ENCODE data around the gene FBXO3.

FBXO3 gene

DNA sequence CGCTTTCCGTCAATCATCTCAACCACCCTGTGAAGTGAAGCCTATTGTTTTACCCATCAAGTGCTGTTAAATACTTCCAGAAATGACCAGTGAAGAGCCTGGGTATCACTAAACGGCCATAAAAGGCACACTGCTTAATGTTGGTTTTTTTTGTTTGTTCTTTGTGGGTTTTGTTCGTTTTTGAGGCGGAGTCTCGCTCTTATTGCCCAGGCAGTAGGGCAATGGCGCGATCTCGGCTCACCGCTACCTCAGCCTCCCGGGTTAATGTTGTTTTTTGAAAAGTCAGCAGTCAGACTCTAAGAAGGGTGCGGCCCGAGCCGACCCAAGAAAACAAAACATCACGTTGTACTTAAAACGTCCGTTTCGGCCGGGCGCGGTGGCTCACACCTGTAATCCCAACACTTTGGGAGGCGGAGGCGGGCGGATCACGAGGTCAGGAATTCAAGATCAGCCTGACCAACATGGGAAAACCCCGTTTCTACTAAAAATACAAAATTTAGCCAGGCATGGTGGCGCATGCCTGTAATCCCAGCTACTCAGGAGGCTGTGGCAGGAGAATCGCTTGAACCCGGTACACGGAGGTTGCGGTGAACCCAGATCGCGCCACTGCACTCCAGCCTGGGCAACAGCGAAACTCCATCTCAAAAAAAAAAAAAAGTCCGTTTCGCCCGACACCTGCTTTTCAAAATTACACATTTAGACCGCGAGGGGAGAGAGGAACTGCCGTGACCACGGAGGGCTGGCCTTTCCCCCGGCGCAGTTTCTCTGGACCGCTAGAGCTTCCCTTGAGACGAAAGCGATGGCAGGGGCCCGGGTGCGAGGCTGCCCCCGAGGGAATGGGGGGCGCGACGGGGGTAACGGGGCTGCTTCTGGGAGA lies 38.8 kb downstream of the FBXO3 start:
- TF ChIP-seq, protein P1, sequence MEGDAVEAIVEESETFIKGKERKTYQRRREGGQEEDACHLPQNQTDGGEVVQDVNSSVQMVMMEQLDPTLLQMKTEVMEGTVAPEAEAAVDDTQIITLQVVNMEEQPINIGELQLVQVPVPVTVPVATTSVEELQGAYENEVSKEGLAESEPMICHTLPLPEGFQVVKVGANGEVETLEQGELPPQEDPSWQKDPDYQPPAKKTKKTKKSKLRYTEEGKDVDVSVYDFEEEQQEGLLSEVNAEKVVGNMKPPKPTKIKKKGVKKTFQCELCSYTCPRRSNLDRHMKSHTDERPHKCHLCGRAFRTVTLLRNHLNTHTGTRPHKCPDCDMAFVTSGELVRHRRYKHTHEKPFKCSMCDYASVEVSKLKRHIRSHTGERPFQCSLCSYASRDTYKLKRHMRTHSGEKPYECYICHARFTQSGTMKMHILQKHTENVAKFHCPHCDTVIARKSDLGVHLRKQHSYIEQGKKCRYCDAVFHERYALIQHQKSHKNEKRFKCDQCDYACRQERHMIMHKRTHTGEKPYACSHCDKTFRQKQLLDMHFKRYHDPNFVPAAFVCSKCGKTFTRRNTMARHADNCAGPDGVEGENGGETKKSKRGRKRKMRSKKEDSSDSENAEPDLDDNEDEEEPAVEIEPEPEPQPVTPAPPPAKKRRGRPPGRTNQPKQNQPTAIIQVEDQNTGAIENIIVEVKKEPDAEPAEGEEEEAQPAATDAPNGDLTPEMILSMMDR (IDR thresholded peaks at IDR 0.05; ENCODE audit: low read depth, low read length, poor library complexity, severe bottlenecking) = no peak
- no peak for TF ChIP-seq EZH2phosphoT487 (IDR thresholded peaks at IDR 0.05; ENCODE audit: borderline replicate concordance, low read length)
- Histone ChIP-seq H3F3A (ENCODE audit: control insufficient read depth, insufficient read depth) (no peaks in the 10 kb centered on the region), H3K4me1 (ENCODE audit: control insufficient read depth, low read length) (peaks cover 32% of the 10 kb centered on the region), H3K4me2 (ENCODE audit: low read length) (peak overlapping the region; percentile 59), H3K27me3 (ENCODE audit: control insufficient read depth, low read length) (peaks cover 6% of the 10 kb centered on the region; the same call in 1 of the 2 replicates), H4K20me1 (ENCODE audit: control insufficient read depth, insufficient read depth, low read depth, low read length) (peaks cover 8% of the 10 kb centered on the region; the same call in 1 of the 2 replicates), H3K79me2 (ENCODE audit: control insufficient read depth, low read length) (peaks cover 36% of the 10 kb centered on the region), H3K27ac (ENCODE audit: low read depth, low read length) (peak overlapping the region; percentile 23; the same call in 1 of the 2 replicates), H3K36me3 (ENCODE audit: control insufficient read depth, low read length) (no peaks in the 10 kb centered on the region), H3K9me2 (replicated peaks; ENCODE audit: control insufficient read depth, low read length) (no peaks in the 10 kb centered on the region), H3K4me3 (ENCODE audit: low read length) (peak overlapping the region; percentile 78), H3K9me3 (ENCODE audit: control insufficient read depth, insufficient read depth, low read length) (no peaks in the 10 kb centered on the region)

DNA sequence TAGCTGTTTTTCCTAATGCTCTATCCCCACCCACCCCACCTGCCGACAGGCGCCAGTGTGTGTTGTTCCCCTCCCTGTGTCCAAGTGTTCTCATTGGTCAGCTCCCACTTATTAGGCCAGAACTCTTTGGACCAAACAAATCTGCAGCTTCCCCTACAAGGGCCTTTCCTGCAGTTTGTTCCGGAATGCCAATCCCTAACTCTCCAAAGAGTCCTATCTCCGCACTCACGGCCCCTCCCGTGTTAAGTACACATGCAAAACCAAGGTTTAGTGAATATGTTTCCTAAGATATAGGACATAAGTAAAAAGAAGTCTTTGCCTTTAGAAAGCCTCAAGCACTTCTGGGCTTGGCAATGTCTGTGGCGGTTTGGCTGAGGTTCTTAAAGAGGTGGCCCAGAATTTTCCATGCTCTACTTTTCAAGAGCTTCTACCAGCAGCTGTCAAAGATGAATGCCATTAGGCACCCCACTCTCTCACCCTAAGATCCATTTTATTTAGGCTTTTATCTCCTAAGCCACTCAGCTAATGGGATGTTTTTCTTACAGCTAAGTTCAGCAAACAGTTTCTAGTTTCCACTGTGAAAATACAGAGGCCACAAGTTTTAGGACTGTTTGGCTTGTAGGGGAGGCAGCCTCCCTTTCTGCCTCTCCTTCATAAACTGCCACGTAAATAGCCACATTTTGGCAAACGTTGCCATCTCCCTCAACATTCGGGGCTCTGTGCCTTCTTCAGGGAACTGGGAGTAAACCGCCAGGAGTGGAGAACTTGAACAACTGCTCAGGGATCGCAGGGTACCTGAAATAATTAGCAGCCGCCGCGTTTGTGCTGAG lies 39.7 kb downstream of the FBXO3 start:
- H3K4me3 ChIP-seq (ENCODE audit: low read length) = peak overlapping the region; percentile 78
- H3K4me2 ChIP-seq (ENCODE audit: low read length) = peak overlapping the region; percentile 59
- H3K4me1 ChIP-seq (ENCODE audit: control insufficient read depth, low read length) = peaks cover 32% of the 10 kb centered on the region
- no peaks in the 10 kb centered on the region for H3K9me2 ChIP-seq (replicated peaks; ENCODE audit: control insufficient read depth, low read length)
- H3K27ac ChIP-seq (ENCODE audit: low read depth, low read length) = no peak overlapping the region
- no peaks in the 10 kb centered on the region for H3K36me3 ChIP-seq (ENCODE audit: control insufficient read depth, low read length)
- H3K27me3 ChIP-seq (ENCODE audit: control insufficient read depth, low read length) = peaks cover 6% of the 10 kb centered on the region; the same call in 1 of the 2 replicates
- peaks cover 38% of the 10 kb centered on the region for H3K79me2 ChIP-seq (ENCODE audit: control insufficient read depth, low read length)
- no peaks in the 10 kb centered on the region for H3F3A ChIP-seq (ENCODE audit: control insufficient read depth, insufficient read depth)
- TF ChIP-seq, protein P1 (IDR thresholded peaks at IDR 0.05; ENCODE audit: low read depth, low read length, poor library complexity, severe bottlenecking) = no peak
- no peak for TF ChIP-seq EZH2phosphoT487 (IDR thresholded peaks at IDR 0.05; ENCODE audit: borderline replicate concordance, low read length)
- peaks cover 8% of the 10 kb centered on the region; the same call in 1 of the 2 replicates for H4K20me1 ChIP-seq (ENCODE audit: control insufficient read depth, insufficient read depth, low read depth, low read length)
- H3K9me3 ChIP-seq (ENCODE audit: control insufficient read depth, insufficient read depth, low read length) = no peaks in the 10 kb centered on the region

DNA sequence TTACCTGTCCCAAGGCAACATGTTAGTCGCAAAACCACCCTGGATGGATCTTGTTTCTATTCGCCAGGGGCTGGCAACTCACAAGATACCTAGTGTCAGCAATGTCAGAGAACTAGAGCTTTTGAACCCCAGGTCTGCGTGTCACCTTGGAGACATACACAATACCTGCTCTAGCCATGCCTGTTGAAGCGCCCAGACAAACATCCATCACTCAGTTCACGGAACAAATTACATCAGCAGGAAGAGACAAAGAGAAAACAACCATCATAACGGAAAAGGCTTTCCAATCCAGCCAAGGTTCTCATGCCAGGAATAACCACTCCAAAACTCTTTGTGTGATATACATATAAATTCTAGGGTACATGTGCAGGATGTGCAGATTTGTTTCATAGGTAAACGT lies 40.3 kb downstream of the FBXO3 start:
- Histone ChIP-seq H3K27me3 (ENCODE audit: control insufficient read depth, low read length) (peaks cover 6% of the 10 kb centered on the region; the same call in 1 of the 2 replicates), H3F3A (ENCODE audit: control insufficient read depth, insufficient read depth) (no peaks in the 10 kb centered on the region), H3K9me3 (ENCODE audit: control insufficient read depth, insufficient read depth, low read length) (no peaks in the 10 kb centered on the region), H4K20me1 (ENCODE audit: control insufficient read depth, insufficient read depth, low read depth, low read length) (peaks cover 8% of the 10 kb centered on the region; the same call in 1 of the 2 replicates), H3K4me2 (ENCODE audit: low read length) (no peak overlapping the region), H3K4me3 (ENCODE audit: low read length) (no peak overlapping the region), H3K4me1 (ENCODE audit: control insufficient read depth, low read length) (peaks cover 32% of the 10 kb centered on the region), H3K36me3 (ENCODE audit: control insufficient read depth, low read length) (no peaks in the 10 kb centered on the region), H3K27ac (ENCODE audit: low read depth, low read length) (no peak overlapping the region), H3K79me2 (ENCODE audit: control insufficient read depth, low read length) (peaks cover 38% of the 10 kb centered on the region), H3K9me2 (replicated peaks; ENCODE audit: control insufficient read depth, low read length) (no peaks in the 10 kb centered on the region)
- no peak for TF ChIP-seq EZH2phosphoT487 (IDR thresholded peaks at IDR 0.05; ENCODE audit: borderline replicate concordance, low read length)
- TF ChIP-seq, protein P1 (IDR thresholded peaks at IDR 0.05; ENCODE audit: low read depth, low read length, poor library complexity, severe bottlenecking) = no peak
